ENCODE results near the gene FGF14.

The FGF14 gene

DNA sequence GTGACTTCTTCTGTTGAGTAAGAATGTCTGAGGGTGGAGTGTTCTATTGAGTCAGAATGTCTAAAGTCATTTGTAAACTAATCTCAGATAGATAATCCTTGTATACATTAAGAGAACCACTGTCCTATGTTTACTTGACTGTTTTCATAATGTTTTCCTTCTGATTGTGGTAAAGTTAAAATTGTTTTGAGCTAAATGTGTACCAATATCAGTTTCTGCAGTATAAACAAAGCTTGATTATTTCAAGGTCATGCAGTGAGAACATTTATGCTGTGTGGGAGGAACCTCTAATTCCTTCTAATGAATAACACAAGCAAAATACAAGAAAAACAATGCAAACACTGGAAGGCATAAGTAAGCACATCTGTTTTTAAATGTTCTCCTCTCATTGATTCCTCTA lies 434.6 kb downstream of the FGF14 start:
- no peak for DNase-seq

- no peak for DNase-seq
These were observed 436.8 kb downstream of the FGF14 start for GRCh38 chr13:101965096-101965495.

DNA sequence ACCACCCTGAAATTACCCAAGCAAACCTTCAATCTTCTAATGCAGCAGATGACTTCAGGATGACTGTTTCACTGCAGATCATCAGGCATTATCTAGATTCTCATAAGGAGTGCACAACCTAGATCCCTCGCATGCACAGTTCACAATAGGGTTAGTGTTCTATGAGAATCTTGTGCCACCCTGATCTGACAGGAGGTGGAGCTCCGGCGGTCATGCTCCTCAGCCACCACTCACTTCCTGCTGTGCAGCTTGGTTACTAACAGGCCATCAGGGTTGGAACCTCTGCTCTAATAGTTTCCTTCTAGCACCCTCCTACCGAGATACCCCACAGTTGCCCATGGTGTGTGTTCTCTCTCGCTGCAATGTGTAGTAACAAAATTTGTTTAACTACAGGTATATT lies 442.8 kb downstream of the FGF14 start:
- DNase-seq: no peak

GRCh38 chr13:101955764-101956163 lies 446.1 kb downstream of the FGF14 start:
- no peak for DNase-seq

GRCh38 chr13:101951114-101951513 lies 450.7 kb downstream of the FGF14 start:
- no peak for DNase-seq

DNA sequence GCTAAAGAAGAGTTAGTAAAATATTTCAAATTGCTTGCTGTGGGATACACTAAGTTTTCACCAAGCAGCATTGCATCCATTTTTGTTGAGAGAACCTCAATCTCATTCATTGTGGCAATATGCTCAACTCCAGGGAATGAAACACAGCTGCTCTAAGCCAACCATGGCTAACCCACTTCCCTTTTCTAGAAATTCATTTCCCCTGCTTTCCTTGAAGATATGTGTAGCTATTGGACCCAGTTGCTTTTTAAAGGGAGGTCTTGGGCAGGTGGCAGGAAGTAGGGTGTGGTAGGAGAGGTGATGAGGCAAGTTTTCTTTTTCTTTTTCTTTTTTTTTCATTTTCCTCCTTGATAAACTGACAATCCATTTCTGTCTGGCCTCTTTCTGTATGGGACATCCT lies 452.2 kb downstream of the FGF14 start:
- no peak for DNase-seq

- peak; percentile 93 for DNase-seq
These were observed 455.4 kb downstream of the FGF14 start for GRCh38 chr13:101946401-101946800.

- peak; percentile 31 for DNase-seq
These were observed 456.4 kb downstream of the FGF14 start for GRCh38 chr13:101945435-101945834.

- no peak for DNase-seq
These were observed 457.3 kb downstream of the FGF14 start for GRCh38 chr13:101944521-101944920.

DNA sequence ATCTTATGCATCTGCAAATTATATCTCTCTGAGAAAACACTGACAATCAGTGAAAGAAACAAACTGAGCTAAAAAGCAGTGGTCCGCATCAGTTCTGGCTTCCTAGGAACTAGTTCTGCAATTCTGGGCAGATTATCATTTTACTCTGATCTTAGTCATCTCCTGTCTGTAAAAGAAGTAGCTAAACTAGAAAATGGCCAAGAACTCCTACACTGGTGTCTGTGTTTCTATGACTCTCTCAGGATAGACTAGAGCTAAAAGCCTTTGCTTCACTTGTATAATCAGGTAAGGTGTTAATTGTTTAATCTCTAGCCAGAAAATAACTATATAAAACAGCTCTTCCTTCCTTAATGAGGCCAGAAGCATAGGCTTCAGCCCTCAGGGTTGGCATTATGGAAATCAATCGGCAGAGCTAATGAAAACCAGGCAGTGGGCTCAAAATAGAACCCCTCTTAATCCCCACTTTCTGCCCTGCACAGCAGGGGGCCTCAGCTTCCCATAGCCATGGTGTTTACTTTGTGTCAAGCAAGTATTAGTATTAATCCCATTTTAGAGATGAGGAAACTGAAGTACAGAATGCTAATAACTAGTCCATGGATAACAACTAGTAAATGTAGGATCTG lies 459.2 kb downstream of the FGF14 start:
- no peak for DNase-seq

- DNase-seq: no peak
These were observed 459.8 kb downstream of the FGF14 start for GRCh38 chr13:101942038-101942437.

DNA sequence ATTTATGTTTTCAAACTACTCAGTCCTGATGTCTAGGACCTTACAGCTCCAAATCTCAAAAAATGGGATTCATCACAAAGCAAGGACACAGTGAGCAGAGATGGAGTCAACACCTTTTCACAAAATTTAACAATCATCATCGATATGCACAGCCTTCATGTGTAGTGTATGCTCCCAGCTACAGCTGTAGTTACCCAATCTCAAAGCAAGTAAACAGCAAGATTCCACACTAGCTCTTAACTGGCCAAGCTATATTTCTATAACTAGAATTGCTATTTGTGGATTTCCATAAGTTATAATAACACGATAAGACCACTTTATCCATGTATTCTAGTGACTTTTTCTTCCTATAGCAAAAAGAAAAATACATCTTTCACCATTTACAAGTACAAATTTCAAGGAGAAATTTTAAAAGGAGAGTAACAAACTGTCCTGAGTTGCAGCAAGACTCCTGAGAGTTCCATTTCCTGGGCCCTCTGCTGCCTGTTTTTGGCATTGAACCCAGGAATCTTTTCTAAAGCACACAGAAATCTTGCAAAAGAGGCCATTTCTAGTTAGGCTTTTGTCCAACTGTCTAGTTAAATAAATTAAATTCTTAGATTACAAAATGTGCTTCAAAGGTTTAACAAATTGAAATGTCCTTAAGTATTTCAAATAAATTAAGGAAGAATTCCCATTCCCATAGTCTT lies 460.6 kb downstream of the FGF14 start:
- DNase-seq: no peak

DNA sequence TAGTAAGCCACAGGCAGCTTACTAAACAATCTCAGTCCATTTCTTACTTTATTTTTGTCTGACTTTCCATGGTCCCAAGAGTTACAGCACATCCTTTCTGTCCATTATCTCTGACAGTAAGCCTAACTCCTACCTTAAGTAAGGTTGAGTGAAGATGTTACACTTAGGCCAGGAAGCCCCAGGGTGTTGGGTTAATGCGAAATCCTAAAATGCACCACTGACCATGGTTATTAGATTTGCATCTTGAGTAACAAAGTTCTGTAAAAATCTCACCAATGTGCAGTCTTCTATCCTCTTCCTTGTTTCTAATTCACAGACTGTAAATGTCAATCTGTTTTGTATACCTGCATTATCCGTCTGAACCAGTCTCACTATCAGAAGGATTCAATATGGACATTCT lies 462.5 kb downstream of the FGF14 start:
- DNase-seq: no peak

- DNase-seq: no peak
These were observed 466.0 kb downstream of the FGF14 start for GRCh38 chr13:101935828-101936227.

- no peak for DNase-seq
These were observed 470.7 kb downstream of the FGF14 start for GRCh38 chr13:101931186-101931585.

GRCh38 chr13:101930331-101930730 lies 471.5 kb downstream of the FGF14 start:
- DNase-seq: no peak

DNA sequence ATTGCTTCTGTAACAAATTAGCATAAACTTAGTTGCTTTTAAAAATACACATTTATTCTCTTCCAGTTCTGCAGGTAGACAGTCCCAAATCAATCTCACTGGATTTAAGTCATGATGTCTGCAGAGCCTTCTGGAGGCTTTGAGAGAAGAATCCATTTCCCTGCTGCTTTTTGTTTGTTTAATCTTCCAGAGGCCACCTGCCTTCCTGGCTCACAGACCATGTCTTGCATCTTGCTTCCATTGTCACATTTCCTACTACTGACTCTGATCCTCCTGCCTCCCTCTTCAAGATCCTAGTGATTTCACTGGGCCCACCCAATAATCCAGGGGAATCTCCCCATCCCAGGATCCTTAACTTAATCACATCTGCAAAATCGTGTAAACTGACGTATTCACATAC lies 476.1 kb downstream of the FGF14 start:
- no peak for DNase-seq

DNA sequence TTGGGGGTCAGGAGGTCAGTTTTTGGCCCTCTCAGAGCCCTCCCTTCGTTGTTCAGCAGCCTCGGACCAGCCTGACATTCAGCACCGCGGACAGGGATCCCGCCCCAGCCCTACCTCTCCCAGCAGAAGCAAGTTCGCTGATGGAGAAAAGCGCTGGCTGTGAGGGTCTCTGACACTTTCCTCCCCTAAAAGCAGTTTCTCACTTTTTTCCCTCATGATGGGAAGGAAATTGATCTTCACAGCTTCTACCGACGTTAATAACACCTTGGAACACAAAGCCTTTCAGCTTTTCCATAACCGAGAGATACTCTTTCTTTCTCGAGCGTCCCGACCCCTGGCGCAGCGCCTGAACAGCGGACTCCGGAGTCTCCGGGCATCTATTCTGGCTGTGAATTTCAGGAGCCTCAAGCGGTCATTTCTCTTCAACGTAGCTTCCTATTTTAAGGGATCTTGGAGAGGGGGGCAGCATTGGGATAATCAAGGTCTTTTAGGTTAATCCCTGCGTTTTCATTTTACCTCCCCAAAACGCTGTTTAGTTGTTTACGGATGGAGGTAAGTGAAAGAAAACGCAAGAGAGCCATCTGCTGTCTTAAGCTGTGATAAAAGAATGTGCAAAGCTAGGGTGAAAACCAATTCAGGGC lies 482.2 kb downstream of the FGF14 start:
- DNase-seq: no peak

DNA sequence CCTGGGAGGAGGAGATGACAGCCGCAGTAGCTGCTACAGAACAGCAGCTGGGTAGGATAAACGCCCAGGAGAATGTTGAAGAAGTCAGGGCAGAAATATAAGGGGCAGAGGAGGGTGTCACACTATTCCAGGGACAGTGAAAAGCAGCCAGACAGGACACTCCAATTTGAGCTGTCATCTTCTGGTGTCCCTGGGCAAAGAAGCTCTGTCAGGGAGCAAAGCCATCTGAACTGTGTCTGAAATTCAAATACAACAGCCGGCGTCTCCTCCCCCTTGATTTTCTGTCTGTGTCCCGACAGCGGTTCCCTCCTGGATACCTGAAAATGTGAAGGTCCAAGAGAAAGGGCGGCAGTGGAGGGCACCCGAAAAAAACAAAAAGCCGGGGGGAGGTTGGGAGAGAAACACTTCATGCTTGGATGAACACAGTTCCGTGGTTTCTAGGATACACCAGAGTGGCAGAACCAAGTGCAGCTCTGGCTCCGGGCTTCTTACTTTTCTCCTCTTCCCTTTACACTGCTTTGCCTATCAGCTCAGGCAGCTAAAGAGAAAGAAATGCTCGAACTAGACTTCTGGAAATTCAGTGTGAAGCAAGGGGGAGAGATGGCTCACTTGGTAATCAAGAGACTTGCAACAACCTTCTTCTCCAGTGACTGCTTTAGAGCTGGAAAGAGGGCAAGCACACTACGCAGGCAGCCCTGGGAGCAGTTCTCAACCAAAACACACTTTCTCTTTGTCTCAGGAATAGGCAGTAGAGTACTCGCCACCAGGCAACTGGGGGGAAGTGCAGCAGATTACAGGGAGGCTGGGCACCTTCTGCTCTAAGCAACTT lies 483.8 kb downstream of the FGF14 start:
- DNase-seq: no peak

GRCh38 chr13:101917475-101917810 lies 484.4 kb downstream of the FGF14 start:
- no peak for DNase-seq

- DNase-seq: no peak
These were observed 484.9 kb downstream of the FGF14 start for GRCh38 chr13:101916775-101917474.

DNA sequence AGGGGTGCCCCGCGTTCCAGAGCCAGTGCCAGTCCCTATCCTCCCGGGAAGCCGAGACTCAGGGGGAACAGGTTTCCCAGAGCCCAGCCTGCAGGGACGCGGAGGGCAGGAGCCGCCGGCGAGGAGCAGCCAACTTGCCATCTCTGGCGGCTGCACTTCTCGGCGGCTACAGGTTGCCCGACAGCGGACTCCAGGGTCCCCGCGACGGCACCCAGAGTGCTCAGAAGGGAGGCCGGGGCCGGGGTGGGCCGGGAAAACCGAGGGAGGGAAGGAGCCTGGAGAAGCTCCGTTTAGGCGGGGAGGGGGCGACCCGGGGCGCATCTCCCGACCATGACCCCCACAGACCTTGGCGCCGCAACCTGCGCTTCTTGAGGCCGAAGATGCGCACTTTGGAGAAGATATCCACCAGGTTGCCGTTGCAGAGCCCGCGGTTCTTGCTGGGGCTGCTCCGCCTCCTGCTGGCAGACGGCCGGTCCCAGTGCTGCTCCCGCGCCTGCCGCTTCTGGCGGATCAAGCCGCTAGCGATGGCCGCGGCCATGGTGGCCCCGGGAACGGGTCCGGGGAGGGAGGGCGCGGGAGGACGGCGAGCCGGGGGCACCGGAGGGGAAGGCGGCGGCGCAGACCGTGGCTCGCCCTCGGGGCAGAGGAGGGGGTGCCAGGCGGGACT lies 485.6 kb downstream of the FGF14 start:
- DNase-seq: no peak

GRCh38 chr13:101915755-101916107 lies 486.1 kb downstream of the FGF14 start:
- DNase-seq: no peak
